C4-2B (cell line): ENCODE data around the gene SUCLG1.

Experiments
- CTCF ChIP-seq: fragments of 450-650 bp; conservative IDR thresholded peaks from 2 replicates; pipeline ENCODE4 v1.5.1; 2017; ENCODE audit warnings: mild to moderate bottlenecking
- ZFX ChIP-seq: fragments of 450-650 bp; IDR thresholded peaks from 2 replicates; pipeline ENCODE4 v1.6.1; 2017

- no peak for TF ChIP-seq CTCF
- no peak for TF ChIP-seq ZFX
Measured at GRCh38 chr2:84388921-84389490, 70.1 kb downstream of the SUCLG1 start.
